ENCODE data around the gene ETV3. TPM values are rescaled to one million over a fixed set of nuclear protein-coding genes. Genes with fewer than 3 reads are reported as not detected.

The ETV3 gene
- polyA plus RNA-seq, 3 donors, result 4.8 to 62.3 (median 6.3) TPM

GRCh38 chr1:157115851-157116736 is 22.1 kb downstream of the ETV3 start:
- no peak overlapping the region for H3K27ac Mint-ChIP-seq
- Histone ChIP-seq H3K79me2 (ENCODE audit: insufficient read depth, low read length) (no peaks in the 10 kb centered on the region), H3K4me1 (ENCODE audit: control insufficient read depth in 1 of 2, insufficient read depth in 2 of 2, low read length in 2 of 2) (peaks cover 31 to 32% of the 10 kb centered on the region in 2 donors), H3K4me3 (replicated peaks in 1 of 3; ENCODE audit: low read depth in 2 of 3, low read length in 3 of 3) (no peak overlapping the region), H3K27ac (ENCODE audit: low read depth in 1 of 2, low read length in 2 of 2) (no peak overlapping the region), H3K4me2 (replicated peaks; ENCODE audit: extremely low read depth, low read length, poor library complexity, severe bottlenecking) (no peak overlapping the region), H3K9ac (ENCODE audit: insufficient read depth, low read length, poor library complexity, severe bottlenecking) (no peak overlapping the region), H2AFZ (ENCODE audit: insufficient read depth, low read depth, low read length, poor library complexity, severe bottlenecking) (no peak overlapping the region), H3K9me3 (replicated peaks in 1 of 2; ENCODE audit: control insufficient read depth in 1 of 2, insufficient read depth in 1 of 2, low read length in 2 of 2) (no peaks in the 10 kb centered on the region), H4K20me1 (ENCODE audit: insufficient read depth, low read length) (peaks cover 4% of the 10 kb centered on the region), H3K36me3 (replicated peaks in 1 of 2; ENCODE audit: control insufficient read depth in 1 of 2, insufficient read depth in 2 of 2, low read length in 2 of 2) (peaks cover 0 to 5% of the 10 kb centered on the region in 2 donors), H3K27me3 (ENCODE audit: control insufficient read depth in 2 of 2, insufficient read depth in 2 of 2, low read length in 2 of 2) (no peaks in the 10 kb centered on the region)
- TF ChIP-seq CTCF (IDR thresholded peaks at IDR 0.05), result no peak
- H3K36me3 Mint-ChIP-seq, result no peaks in the 10 kb centered on the region
- H3K9me3 Mint-ChIP-seq, result peaks cover 0 to under 1% (median 0%) of the 10 kb centered on the region in 7 donors
- intact Hi-C loops (cut with micrococcal nuclease), result no loop called here
- DNase-seq, result no peak
- H3K4me1 Mint-ChIP-seq, result peaks cover 31% of the 10 kb centered on the region
- WGBS (ENCODE audit: insufficient coverage), result 89% methylated on average over 11 of the region's 16 CpGs
- no peak overlapping the region for H3K4me3 Mint-ChIP-seq
- H3K27me3 Mint-ChIP-seq (ENCODE audit: low read depth in 3 of 3), result peaks cover 0 to 14% (median 13%) of the 10 kb centered on the region in 3 donors

GRCh38 chr1:157115429-157115838 is 22.8 kb downstream of the ETV3 start:
- no peak overlapping the region for H3K27ac ChIP-seq (ENCODE audit: low read depth in 1 of 2, low read length in 2 of 2)
- no peaks in the 10 kb centered on the region for H3K36me3 ChIP-seq (replicated peaks in 1 of 2; ENCODE audit: control insufficient read depth in 1 of 2, insufficient read depth in 2 of 2, low read length in 2 of 2)
- no peak overlapping the region for H3K4me3 Mint-ChIP-seq
- no peak for TF ChIP-seq CTCF (IDR thresholded peaks at IDR 0.05)
- peaks cover 0 to 2% (median 0%) of the 10 kb centered on the region in 7 donors for H3K9me3 Mint-ChIP-seq
- no peak overlapping the region for H3K27ac Mint-ChIP-seq
- H3K36me3 Mint-ChIP-seq, result no peaks in the 10 kb centered on the region
- no peaks in the 10 kb centered on the region for H3K9me3 ChIP-seq (replicated peaks in 1 of 2; ENCODE audit: control insufficient read depth in 1 of 2, insufficient read depth in 1 of 2, low read length in 2 of 2)
- no peak overlapping the region for H3K9ac ChIP-seq (ENCODE audit: insufficient read depth, low read length, poor library complexity, severe bottlenecking)
- H3K4me2 ChIP-seq (replicated peaks; ENCODE audit: extremely low read depth, low read length, poor library complexity, severe bottlenecking), result no peak overlapping the region
- 92% methylated on average over 1 of the region's 3 CpGs for WGBS (ENCODE audit: insufficient coverage)
- H3K27me3 ChIP-seq (ENCODE audit: control insufficient read depth in 2 of 2, insufficient read depth in 2 of 2, low read length in 2 of 2), result no peaks in the 10 kb centered on the region
- intact Hi-C loops (cut with micrococcal nuclease), result no loop called here
- no peaks in the 10 kb centered on the region for H4K20me1 ChIP-seq (ENCODE audit: insufficient read depth, low read length)
- H3K4me3 ChIP-seq (replicated peaks in 1 of 3; ENCODE audit: low read depth in 2 of 3, low read length in 3 of 3), result no peak overlapping the region
- peaks cover 31 to 32% of the 10 kb centered on the region in 2 donors for H3K4me1 ChIP-seq (ENCODE audit: control insufficient read depth in 1 of 2, insufficient read depth in 2 of 2, low read length in 2 of 2)
- no peak for DNase-seq
- no peaks in the 10 kb centered on the region for H3K79me2 ChIP-seq (ENCODE audit: insufficient read depth, low read length)
- H3K4me1 Mint-ChIP-seq, result peaks cover 31% of the 10 kb centered on the region
- no peak overlapping the region for H2AFZ ChIP-seq (ENCODE audit: insufficient read depth, low read depth, low read length, poor library complexity, severe bottlenecking)
- H3K27me3 Mint-ChIP-seq (ENCODE audit: low read depth in 3 of 3), result peaks cover 0 to 15% (median 14%) of the 10 kb centered on the region in 3 donors

Measured in CD14-positive monocyte (primary cell).